Breast epithelium (tissue), 3 donors: ENCODE results near the gene TTC28.

Experiments used
- POLR2A ChIP-seq: fragments of 450-650 bp; IDR thresholded peaks from one replicate; pipeline ENCODE4 v1.6.1; 2016; ENCODE audit warnings: antibody characterized with exemption, mild to moderate bottlenecking, moderate library complexity
- TF ChIP-seq, protein P1 (sequence below), 3 donors: fragments of 450-650 bp; IDR thresholded peaks; one replicate each; pipeline ENCODE4 v1.5.1; 2016 to 2017; ENCODE audit warnings: antibody characterized with exemption in 3 of 3, mild to moderate bottlenecking in 3 of 3, moderate library complexity in 3 of 3

GRCh38 chr22:28025333-28025732 lies 654.3 kb downstream of the TTC28 start:
- TF ChIP-seq, protein P1, sequence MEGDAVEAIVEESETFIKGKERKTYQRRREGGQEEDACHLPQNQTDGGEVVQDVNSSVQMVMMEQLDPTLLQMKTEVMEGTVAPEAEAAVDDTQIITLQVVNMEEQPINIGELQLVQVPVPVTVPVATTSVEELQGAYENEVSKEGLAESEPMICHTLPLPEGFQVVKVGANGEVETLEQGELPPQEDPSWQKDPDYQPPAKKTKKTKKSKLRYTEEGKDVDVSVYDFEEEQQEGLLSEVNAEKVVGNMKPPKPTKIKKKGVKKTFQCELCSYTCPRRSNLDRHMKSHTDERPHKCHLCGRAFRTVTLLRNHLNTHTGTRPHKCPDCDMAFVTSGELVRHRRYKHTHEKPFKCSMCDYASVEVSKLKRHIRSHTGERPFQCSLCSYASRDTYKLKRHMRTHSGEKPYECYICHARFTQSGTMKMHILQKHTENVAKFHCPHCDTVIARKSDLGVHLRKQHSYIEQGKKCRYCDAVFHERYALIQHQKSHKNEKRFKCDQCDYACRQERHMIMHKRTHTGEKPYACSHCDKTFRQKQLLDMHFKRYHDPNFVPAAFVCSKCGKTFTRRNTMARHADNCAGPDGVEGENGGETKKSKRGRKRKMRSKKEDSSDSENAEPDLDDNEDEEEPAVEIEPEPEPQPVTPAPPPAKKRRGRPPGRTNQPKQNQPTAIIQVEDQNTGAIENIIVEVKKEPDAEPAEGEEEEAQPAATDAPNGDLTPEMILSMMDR (IDR thresholded peaks at IDR 0.05), result no peak
- no peak for TF ChIP-seq POLR2A
